Measurements from ENCODE around the gene HSD11B1. TPM values are rescaled to one million over a fixed set of nuclear protein-coding genes. Genes with fewer than 3 reads are reported as not detected.

Gene HSD11B1
- total RNA-seq, 1 donor = 21.6 TPM

DNA sequence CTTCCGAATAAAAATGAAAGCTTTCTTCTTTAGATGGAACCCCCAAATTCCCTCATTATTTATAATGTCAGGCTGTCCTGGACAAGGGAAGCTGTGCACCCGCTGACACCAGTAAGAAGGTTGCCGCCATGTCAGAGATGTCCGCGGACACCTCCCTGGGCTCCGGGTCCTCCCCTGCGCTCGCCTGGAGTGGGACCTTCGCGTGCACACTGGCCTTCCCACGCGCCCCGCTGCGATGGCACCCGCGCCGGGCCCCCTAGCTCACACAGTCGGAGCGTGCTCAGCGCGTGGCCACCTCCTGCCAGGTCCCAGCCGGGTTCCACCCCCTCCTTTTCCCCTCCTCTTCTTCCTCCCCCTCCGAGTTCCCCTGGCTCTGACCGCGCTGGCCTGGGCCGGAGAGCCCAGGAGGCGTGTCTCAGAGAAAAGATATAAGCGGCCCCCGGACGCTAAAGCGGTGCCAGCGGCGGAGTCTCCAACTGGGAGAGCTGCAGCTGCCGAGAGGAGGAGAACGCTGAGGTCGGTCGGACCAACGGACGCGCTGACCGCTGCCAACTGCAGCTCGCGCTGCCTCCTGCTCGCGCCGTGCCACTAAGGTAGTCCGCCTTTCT, 29.6 kb upstream of the HSD11B1 start, which contains the start of gene G0S2:
G0S2 (plus strand) TSS at position 456 of the 608 bp plus-strand sequence. CDS start 273 bp downstream, outside the sequence.
- TF ChIP-seq, protein P1, sequence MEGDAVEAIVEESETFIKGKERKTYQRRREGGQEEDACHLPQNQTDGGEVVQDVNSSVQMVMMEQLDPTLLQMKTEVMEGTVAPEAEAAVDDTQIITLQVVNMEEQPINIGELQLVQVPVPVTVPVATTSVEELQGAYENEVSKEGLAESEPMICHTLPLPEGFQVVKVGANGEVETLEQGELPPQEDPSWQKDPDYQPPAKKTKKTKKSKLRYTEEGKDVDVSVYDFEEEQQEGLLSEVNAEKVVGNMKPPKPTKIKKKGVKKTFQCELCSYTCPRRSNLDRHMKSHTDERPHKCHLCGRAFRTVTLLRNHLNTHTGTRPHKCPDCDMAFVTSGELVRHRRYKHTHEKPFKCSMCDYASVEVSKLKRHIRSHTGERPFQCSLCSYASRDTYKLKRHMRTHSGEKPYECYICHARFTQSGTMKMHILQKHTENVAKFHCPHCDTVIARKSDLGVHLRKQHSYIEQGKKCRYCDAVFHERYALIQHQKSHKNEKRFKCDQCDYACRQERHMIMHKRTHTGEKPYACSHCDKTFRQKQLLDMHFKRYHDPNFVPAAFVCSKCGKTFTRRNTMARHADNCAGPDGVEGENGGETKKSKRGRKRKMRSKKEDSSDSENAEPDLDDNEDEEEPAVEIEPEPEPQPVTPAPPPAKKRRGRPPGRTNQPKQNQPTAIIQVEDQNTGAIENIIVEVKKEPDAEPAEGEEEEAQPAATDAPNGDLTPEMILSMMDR (IDR thresholded peaks at IDR 0.05; ENCODE audit: insufficient read depth, low read depth, low read length) = no peak
- peak; percentile 49 for DNase-seq (ENCODE audit: low read depth)
- H3K4me3 ChIP-seq (ENCODE audit: low read depth, low read length) = peak within 1 kb of the TSS; percentile 59

DNA sequence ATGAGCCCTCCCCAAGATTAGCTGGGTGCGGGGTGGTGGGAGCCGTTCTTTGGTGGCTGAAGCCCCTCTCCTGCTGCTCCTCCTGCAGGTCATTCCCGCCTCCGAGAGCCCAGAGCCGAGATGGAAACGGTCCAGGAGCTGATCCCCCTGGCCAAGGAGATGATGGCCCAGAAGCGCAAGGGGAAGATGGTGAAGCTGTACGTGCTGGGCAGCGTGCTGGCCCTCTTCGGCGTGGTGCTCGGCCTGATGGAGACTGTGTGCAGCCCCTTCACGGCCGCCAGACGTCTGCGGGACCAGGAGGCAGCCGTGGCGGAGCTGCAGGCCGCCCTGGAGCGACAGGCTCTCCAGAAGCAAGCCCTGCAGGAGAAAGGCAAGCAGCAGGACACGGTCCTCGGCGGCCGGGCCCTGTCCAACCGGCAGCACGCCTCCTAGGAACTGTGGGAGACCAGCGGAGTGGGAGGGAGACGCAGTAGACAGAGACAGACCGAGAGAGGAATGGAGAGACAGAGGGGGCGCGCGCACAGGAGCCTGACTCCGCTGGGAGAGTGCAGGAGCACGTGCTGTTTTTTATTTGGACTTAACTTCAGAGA, 29.0 kb upstream of the HSD11B1 start:
- TF ChIP-seq, protein P1 (IDR thresholded peaks at IDR 0.05; ENCODE audit: insufficient read depth, low read depth, low read length) = no peak
- DNase-seq (ENCODE audit: low read depth) = no peak
- peak overlapping the region; percentile 59 for H3K4me3 ChIP-seq (ENCODE audit: low read depth, low read length)

DNA sequence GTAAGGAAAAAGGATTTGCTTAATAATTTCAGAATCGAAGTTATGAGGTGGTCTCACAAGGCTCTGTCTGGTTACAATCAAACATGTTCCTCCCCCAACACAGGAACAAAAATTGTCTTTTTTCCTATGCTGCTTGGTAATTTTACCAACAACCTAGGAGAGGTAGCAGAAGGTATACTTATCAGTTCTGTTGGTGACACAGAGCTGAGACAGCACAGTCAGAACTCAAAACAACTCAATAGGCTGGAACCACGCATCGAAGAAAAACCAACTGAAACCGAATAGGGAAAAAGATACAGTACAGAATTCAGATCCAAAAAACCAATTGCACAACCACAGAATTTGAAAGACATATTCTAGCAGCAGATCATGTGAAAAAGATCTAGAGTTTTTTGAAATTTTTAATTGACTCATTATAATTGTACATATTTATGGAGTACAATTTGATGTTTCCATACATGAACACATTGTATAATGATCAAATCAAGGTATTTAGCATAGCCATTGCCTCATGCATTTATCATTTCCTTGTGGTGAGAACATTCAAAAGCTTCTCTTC, 25.6 kb upstream of the HSD11B1 start:
- TF ChIP-seq, protein P1 (IDR thresholded peaks at IDR 0.05; ENCODE audit: insufficient read depth, low read depth, low read length) = no peak
- no peak overlapping the region for H3K4me3 ChIP-seq (ENCODE audit: low read depth, low read length)
- DNase-seq (ENCODE audit: low read depth) = no peak

DNA sequence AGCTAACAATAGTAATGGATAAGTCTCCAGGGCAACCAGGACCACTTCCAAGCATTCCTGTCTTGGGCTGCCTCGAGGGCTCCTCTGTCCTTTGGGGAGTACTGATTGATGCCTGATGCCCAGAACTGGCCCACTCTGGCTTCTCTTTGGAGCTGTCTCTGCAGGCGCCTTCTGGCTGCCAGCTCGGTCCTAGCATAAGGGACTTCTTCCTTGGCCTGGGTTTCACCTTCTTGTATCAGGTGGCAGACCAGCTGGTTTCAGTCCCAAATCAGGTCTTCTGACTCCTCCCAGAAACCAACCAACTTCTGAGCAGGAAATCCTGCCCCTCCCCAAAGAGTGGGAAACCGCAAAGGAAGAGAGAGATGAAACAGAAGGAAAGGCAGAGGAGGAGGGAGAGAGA, 18.8 kb upstream of the HSD11B1 start:
- TF ChIP-seq, protein P1 (IDR thresholded peaks at IDR 0.05; ENCODE audit: insufficient read depth, low read depth, low read length) = no peak
- no peak overlapping the region for H3K4me3 ChIP-seq (ENCODE audit: low read depth, low read length)
- DNase-seq (ENCODE audit: low read depth) = no peak

DNA sequence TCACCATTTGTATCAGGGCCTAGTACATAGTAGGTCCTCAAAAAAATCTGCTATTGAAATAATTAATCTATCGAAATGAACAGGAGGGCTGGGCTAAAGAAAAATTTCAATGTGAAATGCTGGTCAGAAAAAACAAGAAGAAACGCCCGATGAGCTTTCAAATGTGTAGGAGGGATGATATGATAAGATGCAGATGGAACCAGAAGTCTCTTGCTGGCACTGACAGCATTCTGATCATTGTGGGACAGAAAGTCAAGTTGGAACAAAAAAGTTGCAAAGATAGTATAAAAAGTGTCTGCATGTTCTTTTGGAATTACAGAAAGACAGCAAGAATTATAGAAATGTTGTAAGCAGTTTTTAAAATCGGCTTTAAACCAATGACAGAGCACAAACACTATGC, 18.3 kb upstream of the HSD11B1 start:
- DNase-seq (ENCODE audit: low read depth) = no peak
- TF ChIP-seq, protein P1 (IDR thresholded peaks at IDR 0.05; ENCODE audit: insufficient read depth, low read depth, low read length) = no peak
- H3K4me3 ChIP-seq (ENCODE audit: low read depth, low read length) = no peak overlapping the region

DNA sequence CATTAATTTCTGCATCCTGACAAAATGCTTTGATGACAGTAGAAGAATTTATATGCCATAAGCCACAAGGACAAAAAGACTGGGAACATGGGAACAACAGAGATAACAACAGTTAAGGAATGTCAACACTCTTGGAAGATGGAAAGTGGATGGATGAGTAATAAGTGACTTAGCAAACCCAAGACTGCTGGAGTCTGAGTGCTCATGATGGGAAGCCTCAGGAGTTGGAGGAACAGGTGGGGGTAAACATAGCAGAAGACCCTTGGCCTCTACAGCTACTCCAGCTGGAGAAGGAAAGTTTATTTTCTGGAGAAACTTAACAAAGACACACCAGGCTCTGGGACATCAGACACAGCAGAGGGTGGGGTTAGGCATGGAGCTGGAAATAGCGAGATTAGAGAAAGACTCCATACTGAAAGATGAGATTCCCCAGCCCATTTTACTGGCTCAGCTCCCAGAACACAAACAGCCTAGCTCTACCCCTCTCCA, 15.9 kb upstream of the HSD11B1 start:
- H3K4me3 ChIP-seq (ENCODE audit: low read depth, low read length) = no peak overlapping the region
- TF ChIP-seq, protein P1 (IDR thresholded peaks at IDR 0.05; ENCODE audit: insufficient read depth, low read depth, low read length) = no peak
- peak; percentile 86 for DNase-seq (ENCODE audit: low read depth)

All from fibroblast of villous mesenchyme (primary cell).